ENCODE results near the gene PDE4D. TPM values are rescaled to one million over a fixed set of nuclear protein-coding genes. Genes with fewer than 3 reads are reported as not detected.

The PDE4D gene
- total RNA-seq, 1 experiment from 2014 or later, result 61.2 TPM

- no peaks in the 10 kb centered on the region for H3K9me2 ChIP-seq (replicated peaks; ENCODE audit: insufficient read depth, low read length)
- no peak overlapping the region for H3K9ac ChIP-seq (ENCODE audit: low read length)
- H3K36me3 ChIP-seq (ENCODE audit: insufficient read depth, low read length), result no peaks in the 10 kb centered on the region
- H3K27ac ChIP-seq (ENCODE audit: low read length), result no peak overlapping the region
- H4K20me1 ChIP-seq (ENCODE audit: insufficient read depth, low read depth, low read length), result no peaks in the 10 kb centered on the region
- H3K79me2 ChIP-seq (ENCODE audit: low read length), result no peaks in the 10 kb centered on the region
- no peaks in the 10 kb centered on the region for H3K27me3 ChIP-seq (ENCODE audit: low read length)
- H3K4me1 ChIP-seq (ENCODE audit: low read length), result no peaks in the 10 kb centered on the region
- H2AFZ ChIP-seq (ENCODE audit: low read length), result no peak overlapping the region
- H3K9me3 ChIP-seq (ENCODE audit: low read length), result no peaks in the 10 kb centered on the region
- no peak overlapping the region for H3K4me3 ChIP-seq (ENCODE audit: low read length)
- DNase-seq, result no peak
- H3K4me2 ChIP-seq (ENCODE audit: low read depth, low read length, poor library complexity, severe bottlenecking), result no peak overlapping the region
These were observed 866.2 kb downstream of the PDE4D start for GRCh38 chr5:59027145-59027907.

DNA sequence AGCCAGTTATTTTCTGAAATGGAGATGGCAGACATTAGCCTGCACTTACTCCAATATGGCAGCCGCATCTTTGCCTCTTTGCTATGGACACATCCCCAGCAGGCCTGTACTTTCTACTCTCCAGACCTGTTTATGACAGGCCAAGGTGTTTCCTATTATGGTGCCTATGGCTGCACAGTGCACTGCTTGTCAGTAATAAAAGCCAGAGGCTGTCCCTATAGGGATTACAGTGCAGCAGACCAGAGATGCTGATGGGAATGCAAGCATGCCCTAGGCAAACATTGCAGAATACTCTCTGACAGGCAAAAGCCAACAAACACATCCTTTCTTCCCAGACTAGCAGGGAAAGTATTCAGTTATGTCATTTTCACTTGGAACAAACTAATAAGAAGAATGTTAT is 867.8 kb downstream of the PDE4D start:
- Histone ChIP-seq H3K79me2 (ENCODE audit: low read length) (no peaks in the 10 kb centered on the region), H3K4me2 (ENCODE audit: low read depth, low read length, poor library complexity, severe bottlenecking) (no peak overlapping the region), H3K4me3 (ENCODE audit: low read length) (no peak overlapping the region), H3K4me1 (ENCODE audit: low read length) (no peaks in the 10 kb centered on the region), H3K9me3 (ENCODE audit: low read length) (no peaks in the 10 kb centered on the region), H2AFZ (ENCODE audit: low read length) (no peak overlapping the region), H4K20me1 (ENCODE audit: insufficient read depth, low read depth, low read length) (no peaks in the 10 kb centered on the region), H3K9me2 (replicated peaks; ENCODE audit: insufficient read depth, low read length) (no peaks in the 10 kb centered on the region), H3K27ac (ENCODE audit: low read length) (no peak overlapping the region), H3K36me3 (ENCODE audit: insufficient read depth, low read length) (no peaks in the 10 kb centered on the region), H3K9ac (ENCODE audit: low read length) (no peak overlapping the region), H3K27me3 (ENCODE audit: low read length) (no peaks in the 10 kb centered on the region)
- DNase-seq, result no peak

DNA sequence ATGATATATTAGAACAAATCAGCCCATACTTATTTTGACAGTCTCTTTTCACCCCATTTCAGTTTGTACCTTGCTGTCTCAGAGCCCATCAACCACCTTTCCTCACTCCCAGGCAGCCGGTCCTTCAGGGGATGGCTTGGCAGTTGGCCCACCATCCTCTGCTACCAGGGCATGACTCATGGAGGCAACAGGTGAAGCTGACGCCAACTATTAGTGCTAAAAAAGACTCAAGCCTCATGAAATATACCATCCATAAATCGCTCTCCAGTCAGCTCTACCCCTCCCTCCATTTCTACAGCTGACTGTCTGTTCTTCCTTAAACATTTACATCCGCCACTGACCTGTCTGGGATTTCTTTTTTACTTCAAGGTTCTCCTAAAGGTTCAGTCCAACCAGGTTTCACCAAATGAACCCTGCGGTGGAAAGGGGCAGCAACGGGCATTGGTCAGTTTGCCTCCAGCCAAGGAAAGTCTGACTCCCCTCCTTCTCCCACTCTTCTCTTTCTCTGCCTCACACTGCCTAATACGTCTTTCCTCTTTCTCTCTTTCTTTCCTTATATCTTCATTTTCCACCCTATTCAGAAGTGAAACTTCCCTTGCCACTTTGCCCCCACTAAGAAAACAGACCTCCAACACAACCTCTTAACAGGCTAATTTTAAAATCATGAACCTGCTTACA is 871.5 kb downstream of the PDE4D start:
- no peak overlapping the region for H2AFZ ChIP-seq (ENCODE audit: low read length)

DNA sequence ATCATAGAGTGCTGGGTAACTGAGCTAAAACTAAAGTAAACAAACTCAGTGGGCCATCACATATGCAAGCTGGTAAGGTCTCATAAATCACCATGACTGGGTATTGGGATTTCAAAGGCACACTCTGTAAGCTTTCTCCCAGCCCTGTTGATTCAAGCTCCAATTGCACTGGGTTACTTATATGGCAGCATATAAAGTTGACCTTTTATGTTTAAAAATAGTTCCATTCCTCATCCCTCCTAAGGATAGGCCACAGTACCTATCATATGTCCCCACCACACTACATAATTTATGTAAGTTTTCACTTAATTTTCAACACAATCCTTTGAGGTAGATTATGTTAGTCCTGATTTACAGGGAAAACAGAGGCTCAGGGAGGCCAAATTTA is 872.2 kb downstream of the PDE4D start:
- Histone ChIP-seq H3K9me3 (ENCODE audit: low read length) (no peaks in the 10 kb centered on the region), H3K79me2 (ENCODE audit: low read length) (no peaks in the 10 kb centered on the region), H3K27ac (ENCODE audit: low read length) (no peak overlapping the region), H3K4me1 (ENCODE audit: low read length) (no peaks in the 10 kb centered on the region), H3K27me3 (ENCODE audit: low read length) (no peaks in the 10 kb centered on the region), H3K4me2 (ENCODE audit: low read depth, low read length, poor library complexity, severe bottlenecking) (no peak overlapping the region), H3K9ac (ENCODE audit: low read length) (no peak overlapping the region), H3K36me3 (ENCODE audit: insufficient read depth, low read length) (no peaks in the 10 kb centered on the region), H4K20me1 (ENCODE audit: insufficient read depth, low read depth, low read length) (no peaks in the 10 kb centered on the region), H3K9me2 (replicated peaks; ENCODE audit: insufficient read depth, low read length) (no peaks in the 10 kb centered on the region), H3K4me3 (ENCODE audit: low read length) (no peak overlapping the region), H2AFZ (ENCODE audit: low read length) (no peak overlapping the region)
- no peak for DNase-seq

More for the DNA sequence above, 871.5 kb downstream of the PDE4D start:
- Histone ChIP-seq H3K9ac (ENCODE audit: low read length) (no peak overlapping the region), H3K79me2 (ENCODE audit: low read length) (no peaks in the 10 kb centered on the region), H3K4me1 (ENCODE audit: low read length) (no peaks in the 10 kb centered on the region), H3K4me2 (ENCODE audit: low read depth, low read length, poor library complexity, severe bottlenecking) (no peak overlapping the region), H3K27me3 (ENCODE audit: low read length) (no peaks in the 10 kb centered on the region), H3K27ac (ENCODE audit: low read length) (no peak overlapping the region), H4K20me1 (ENCODE audit: insufficient read depth, low read depth, low read length) (no peaks in the 10 kb centered on the region), H3K9me3 (ENCODE audit: low read length) (no peaks in the 10 kb centered on the region), H3K9me2 (replicated peaks; ENCODE audit: insufficient read depth, low read length) (no peaks in the 10 kb centered on the region), H3K4me3 (ENCODE audit: low read length) (no peak overlapping the region), H3K36me3 (ENCODE audit: insufficient read depth, low read length) (no peaks in the 10 kb centered on the region)
- DNase-seq, result no peak

- H3K79me2 ChIP-seq (ENCODE audit: low read length), result no peaks in the 10 kb centered on the region
- no peak overlapping the region for H3K4me3 ChIP-seq (ENCODE audit: low read length)
These were observed 872.8 kb downstream of the PDE4D start for GRCh38 chr5:59020611-59021285.

DNA sequence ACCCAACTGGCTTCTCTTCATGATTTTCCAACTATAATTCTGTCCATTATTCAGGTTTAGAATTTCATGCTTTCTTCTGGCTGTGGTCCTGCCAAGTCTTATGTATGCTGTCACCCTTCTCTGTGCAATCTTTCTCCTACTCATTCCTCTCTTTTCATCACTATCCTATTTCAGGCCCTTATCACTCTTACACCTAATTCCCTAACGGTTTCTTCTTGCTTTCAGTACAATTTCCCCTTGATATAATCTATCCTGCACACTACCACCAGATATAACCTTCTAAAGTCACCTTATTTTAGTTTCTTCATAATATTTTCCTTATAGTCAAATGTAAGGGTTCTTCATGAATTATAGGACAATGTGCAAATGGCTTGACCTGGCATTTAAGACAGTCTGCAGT is 874.4 kb downstream of the PDE4D start:
- no peak overlapping the region for H3K27ac ChIP-seq (ENCODE audit: low read length)
- no peaks in the 10 kb centered on the region for H3K4me1 ChIP-seq (ENCODE audit: low read length)
- no peaks in the 10 kb centered on the region for H3K79me2 ChIP-seq (ENCODE audit: low read length)
- no peak overlapping the region for H3K4me3 ChIP-seq (ENCODE audit: low read length)
- H3K9me3 ChIP-seq (ENCODE audit: low read length), result no peaks in the 10 kb centered on the region
- H4K20me1 ChIP-seq (ENCODE audit: insufficient read depth, low read depth, low read length), result no peaks in the 10 kb centered on the region
- H3K27me3 ChIP-seq (ENCODE audit: low read length), result no peaks in the 10 kb centered on the region
- H3K36me3 ChIP-seq (ENCODE audit: insufficient read depth, low read length), result no peaks in the 10 kb centered on the region
- no peaks in the 10 kb centered on the region for H3K9me2 ChIP-seq (replicated peaks; ENCODE audit: insufficient read depth, low read length)
- H3K9ac ChIP-seq (ENCODE audit: low read length), result no peak overlapping the region
- no peak overlapping the region for H3K4me2 ChIP-seq (ENCODE audit: low read depth, low read length, poor library complexity, severe bottlenecking)
- no peak overlapping the region for H2AFZ ChIP-seq (ENCODE audit: low read length)
- DNase-seq, result no peak

More at GRCh38 chr5:59020611-59021285, 872.8 kb downstream of the PDE4D start:
- Histone ChIP-seq H3K9me2 (replicated peaks; ENCODE audit: insufficient read depth, low read length) (no peaks in the 10 kb centered on the region), H3K27ac (ENCODE audit: low read length) (no peak overlapping the region), H3K4me2 (ENCODE audit: low read depth, low read length, poor library complexity, severe bottlenecking) (no peak overlapping the region), H3K9ac (ENCODE audit: low read length) (no peak overlapping the region), H3K27me3 (ENCODE audit: low read length) (no peaks in the 10 kb centered on the region), H3K36me3 (ENCODE audit: insufficient read depth, low read length) (no peaks in the 10 kb centered on the region), H3K9me3 (ENCODE audit: low read length) (no peaks in the 10 kb centered on the region), H4K20me1 (ENCODE audit: insufficient read depth, low read depth, low read length) (no peaks in the 10 kb centered on the region), H2AFZ (ENCODE audit: low read length) (no peak overlapping the region), H3K4me1 (ENCODE audit: low read length) (no peaks in the 10 kb centered on the region)
- no peak for DNase-seq

- no peak overlapping the region for H3K27ac ChIP-seq (ENCODE audit: low read length)
- no peaks in the 10 kb centered on the region for H3K4me1 ChIP-seq (ENCODE audit: low read length)
- no peak overlapping the region for H3K4me2 ChIP-seq (ENCODE audit: low read depth, low read length, poor library complexity, severe bottlenecking)
- no peaks in the 10 kb centered on the region for H3K9me3 ChIP-seq (ENCODE audit: low read length)
- no peaks in the 10 kb centered on the region for H3K79me2 ChIP-seq (ENCODE audit: low read length)
- no peak overlapping the region for H2AFZ ChIP-seq (ENCODE audit: low read length)
- H3K9me2 ChIP-seq (replicated peaks; ENCODE audit: insufficient read depth, low read length), result no peaks in the 10 kb centered on the region
- no peak for DNase-seq
- H3K4me3 ChIP-seq (ENCODE audit: low read length), result no peak overlapping the region
- no peaks in the 10 kb centered on the region for H3K27me3 ChIP-seq (ENCODE audit: low read length)
- no peaks in the 10 kb centered on the region for H3K36me3 ChIP-seq (ENCODE audit: insufficient read depth, low read length)
- no peaks in the 10 kb centered on the region for H4K20me1 ChIP-seq (ENCODE audit: insufficient read depth, low read depth, low read length)
- no peak overlapping the region for H3K9ac ChIP-seq (ENCODE audit: low read length)
These were observed 876.6 kb downstream of the PDE4D start for GRCh38 chr5:59016925-59017324.

DNA sequence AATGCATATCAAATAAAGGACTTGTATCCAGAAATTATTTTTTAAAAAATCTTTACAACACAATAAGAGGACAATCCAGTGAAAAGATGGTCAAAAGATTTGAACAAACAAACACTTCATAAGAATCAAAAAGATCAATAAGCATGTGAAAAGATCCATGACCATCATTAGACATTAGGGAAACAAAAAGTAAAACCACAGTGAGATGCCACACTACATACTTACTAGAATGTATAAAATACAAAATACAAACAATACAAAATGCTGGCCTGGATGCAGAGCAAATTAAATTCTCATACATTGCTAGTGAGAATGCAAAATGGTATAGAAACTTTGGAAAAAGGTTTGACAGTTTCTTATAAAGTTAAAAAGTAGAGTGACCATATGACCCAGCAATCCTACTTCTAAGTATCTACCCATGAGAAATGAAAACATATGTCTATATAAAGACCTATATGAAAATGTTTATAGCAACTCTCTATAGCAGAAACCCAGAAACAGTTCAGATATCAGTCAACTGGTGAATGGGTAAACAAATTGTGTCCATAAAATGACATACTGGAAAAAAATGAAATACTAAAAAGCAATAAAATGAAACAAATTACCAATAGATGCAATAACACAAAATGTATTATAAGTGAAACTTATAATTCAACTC is 884.6 kb downstream of the PDE4D start:
- Histone ChIP-seq H3K79me2 (ENCODE audit: low read length) (no peaks in the 10 kb centered on the region), H2AFZ (ENCODE audit: low read length) (no peak overlapping the region), H3K9me3 (ENCODE audit: low read length) (no peaks in the 10 kb centered on the region), H3K4me3 (ENCODE audit: low read length) (no peak overlapping the region), H3K27ac (ENCODE audit: low read length) (no peak overlapping the region), H3K27me3 (ENCODE audit: low read length) (no peaks in the 10 kb centered on the region), H3K9me2 (replicated peaks; ENCODE audit: insufficient read depth, low read length) (no peaks in the 10 kb centered on the region), H3K4me2 (ENCODE audit: low read depth, low read length, poor library complexity, severe bottlenecking) (no peak overlapping the region), H4K20me1 (ENCODE audit: insufficient read depth, low read depth, low read length) (no peaks in the 10 kb centered on the region), H3K36me3 (ENCODE audit: insufficient read depth, low read length) (no peaks in the 10 kb centered on the region), H3K4me1 (ENCODE audit: low read length) (no peaks in the 10 kb centered on the region), H3K9ac (ENCODE audit: low read length) (no peak overlapping the region)
- DNase-seq, result no peak

Measured in Karpas-422 (cell line).